ENCODE measurements around the gene OR51S1.

- no peak for TF ChIP-seq CTCF (conservative IDR thresholded peaks at IDR 0.05; ENCODE audit: low read length)
- no peak for TF ChIP-seq EZH2phosphoT487 (IDR thresholded peaks at IDR 0.05; ENCODE audit: borderline replicate concordance, low read depth, low read length)
Measured at GRCh38 chr11:4798427-4799183, 50.4 kb downstream of the OR51S1 start.
